ENCODE data around the gene MTHFSD.

The MTHFSD gene

DNA sequence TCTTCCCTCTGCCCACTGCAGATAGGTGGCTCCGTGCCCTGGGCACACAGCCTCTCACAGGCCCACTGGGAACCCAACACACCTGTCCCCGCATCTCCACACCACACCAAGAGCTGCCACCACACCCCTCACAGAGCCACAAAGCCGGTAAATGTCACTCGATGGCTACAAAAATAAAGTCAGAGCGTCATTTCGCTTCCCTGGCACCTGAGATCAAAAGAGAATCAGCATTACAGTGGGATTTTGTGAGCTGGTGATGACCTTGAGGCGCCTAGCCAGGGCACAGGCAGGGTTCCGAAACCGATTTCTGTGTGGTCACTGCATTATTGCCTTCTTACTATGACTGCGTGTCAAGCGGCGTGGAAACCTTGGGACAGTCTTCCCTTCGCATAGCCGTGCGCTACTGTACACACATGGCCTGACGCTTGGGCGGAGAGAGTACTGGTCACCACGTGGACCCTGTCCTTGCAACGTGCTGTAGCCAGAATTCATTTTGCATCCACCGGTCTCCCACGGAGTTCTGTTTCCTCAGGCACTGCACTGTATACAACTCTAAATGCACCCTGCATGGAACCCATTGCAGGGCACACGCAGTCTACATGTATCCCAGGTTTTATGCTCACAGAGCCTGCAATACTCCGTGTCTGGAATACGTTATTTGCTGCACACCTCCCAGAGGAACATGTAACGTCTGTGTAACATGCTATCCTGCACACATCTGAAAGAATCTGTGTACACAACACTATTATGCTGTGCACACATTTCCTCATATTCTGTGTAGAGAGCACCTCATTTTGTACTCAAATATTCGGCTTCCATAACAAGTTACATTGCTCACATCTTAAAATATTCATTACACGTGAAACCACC lies 50.5 kb downstream of the MTHFSD start:
- H3K79me1 ChIP-seq (ENCODE audit: low read length), result no peaks in the 10 kb centered on the region
- H3K9me3 ChIP-seq (ENCODE audit: insufficient read depth, low read depth, low read length), result peaks cover 16% of the 10 kb centered on the region
- H3K18ac ChIP-seq (ENCODE audit: low read length), result no peak overlapping the region
- H3K4ac ChIP-seq (ENCODE audit: low read depth, low read length), result no peak overlapping the region
- H3K79me2 ChIP-seq (ENCODE audit: control insufficient read depth, insufficient read depth, low read length, poor library complexity), result no peaks in the 10 kb centered on the region
- peaks cover 0 to 10% of the 10 kb centered on the region in 2 experiments for H3K4me1 ChIP-seq (ENCODE audit: control insufficient read depth in 1 of 2, insufficient read depth in 2 of 2, low read length in 2 of 2)
- H2BK5ac ChIP-seq (ENCODE audit: low read depth, low read length, poor library complexity), result no peak overlapping the region
- peaks cover 97% of the 10 kb centered on the region for H3K27me3 ChIP-seq (ENCODE audit: insufficient read depth, low read length)
- no peaks in the 10 kb centered on the region for H3K36me3 ChIP-seq (ENCODE audit: control insufficient read depth in 1 of 2, insufficient read depth in 2 of 2, low read length in 2 of 2)
- no peak overlapping the region for H3K14ac ChIP-seq (ENCODE audit: low read length)
- no peak overlapping the region for H3K4me3 ChIP-seq (ENCODE audit: low read depth, low read length)
- peak overlapping the region; percentile 69 for H3K23ac ChIP-seq (ENCODE audit: low read length)
- H2BK12ac ChIP-seq (ENCODE audit: low read length), result no peak overlapping the region
- no peak overlapping the region for H3K4me2 ChIP-seq (ENCODE audit: low read length)
- H2AK5ac ChIP-seq (ENCODE audit: low read length), result no peak overlapping the region
- no CpG with 5 or more reads among the region's 27 CpGs for WGBS (ENCODE audit: extremely low coverage, insufficient coverage, insufficient read length)
- H2AFZ ChIP-seq (ENCODE audit: insufficient read depth, low read length, poor library complexity), result no peak overlapping the region
- H3K9ac ChIP-seq (ENCODE audit: low read length), result no peak overlapping the region
- H4K91ac ChIP-seq (ENCODE audit: low read depth, low read length), result no peak overlapping the region
- no peak for DNase-seq
- no peak overlapping the region for H4K8ac ChIP-seq (ENCODE audit: low read depth, low read length)
- H2BK120ac ChIP-seq (ENCODE audit: insufficient read depth, low read length, poor library complexity), result no peak overlapping the region
- H4K12ac ChIP-seq (ENCODE audit: low read depth, low read length), result no peak overlapping the region
- no peak overlapping the region for H3K27ac ChIP-seq (ENCODE audit: low read depth, low read length)

GRCh38 chr16:86503830-86504229 lies 51.2 kb downstream of the MTHFSD start:
- Histone ChIP-seq H4K8ac (ENCODE audit: low read depth, low read length) (no peak overlapping the region), H4K12ac (ENCODE audit: low read depth, low read length) (no peak overlapping the region), H3K23ac (ENCODE audit: low read length) (no peak overlapping the region), H2BK5ac (ENCODE audit: low read depth, low read length, poor library complexity) (no peak overlapping the region), H2BK120ac (ENCODE audit: insufficient read depth, low read length, poor library complexity) (no peak overlapping the region), H3K4ac (ENCODE audit: low read depth, low read length) (no peak overlapping the region), H3K36me3 (ENCODE audit: control insufficient read depth in 1 of 2, insufficient read depth in 2 of 2, low read length in 2 of 2) (no peaks in the 10 kb centered on the region), H3K79me2 (ENCODE audit: control insufficient read depth, insufficient read depth, low read length, poor library complexity) (no peaks in the 10 kb centered on the region), H3K27ac (ENCODE audit: low read depth, low read length) (no peak overlapping the region), H3K79me1 (ENCODE audit: low read length) (no peaks in the 10 kb centered on the region), H3K4me2 (ENCODE audit: low read length) (no peak overlapping the region), H2AK5ac (ENCODE audit: low read length) (no peak overlapping the region), H3K9ac (ENCODE audit: low read length) (no peak overlapping the region), H3K4me1 (ENCODE audit: control insufficient read depth in 1 of 2, insufficient read depth in 2 of 2, low read length in 2 of 2) (peaks cover 0 to 4% of the 10 kb centered on the region in 2 experiments), H3K18ac (ENCODE audit: low read length) (no peak overlapping the region), H2AFZ (ENCODE audit: insufficient read depth, low read length, poor library complexity) (no peak overlapping the region), H3K9me3 (ENCODE audit: insufficient read depth, low read depth, low read length) (peaks cover 14% of the 10 kb centered on the region), H3K14ac (ENCODE audit: low read length) (no peak overlapping the region), H3K4me3 (ENCODE audit: low read depth, low read length) (no peak overlapping the region), H3K27me3 (ENCODE audit: insufficient read depth, low read length) (peaks cover 96% of the 10 kb centered on the region), H4K91ac (ENCODE audit: low read depth, low read length) (no peak overlapping the region), H2BK12ac (ENCODE audit: low read length) (no peak overlapping the region)
- WGBS (ENCODE audit: extremely low coverage, insufficient coverage, insufficient read length), result no CpG with 5 or more reads among the region's 6 CpGs
- DNase-seq, result no peak

- no peak for DNase-seq
- Histone ChIP-seq H3K79me2 (ENCODE audit: control insufficient read depth, insufficient read depth, low read length, poor library complexity) (no peaks in the 10 kb centered on the region), H4K8ac (ENCODE audit: low read depth, low read length) (no peak overlapping the region), H4K91ac (ENCODE audit: low read depth, low read length) (no peak overlapping the region), H3K79me1 (ENCODE audit: low read length) (no peaks in the 10 kb centered on the region), H2BK5ac (ENCODE audit: low read depth, low read length, poor library complexity) (no peak overlapping the region), H3K36me3 (ENCODE audit: control insufficient read depth in 1 of 2, insufficient read depth in 2 of 2, low read length in 2 of 2) (no peaks in the 10 kb centered on the region), H3K18ac (ENCODE audit: low read length) (no peak overlapping the region), H3K4ac (ENCODE audit: low read depth, low read length) (no peak overlapping the region), H4K12ac (ENCODE audit: low read depth, low read length) (no peak overlapping the region), H3K4me2 (ENCODE audit: low read length) (no peak overlapping the region), H3K9ac (ENCODE audit: low read length) (no peak overlapping the region), H3K4me3 (ENCODE audit: low read depth, low read length) (no peak overlapping the region), H3K23ac (ENCODE audit: low read length) (no peak overlapping the region), H3K27me3 (ENCODE audit: insufficient read depth, low read length) (peaks cover 96% of the 10 kb centered on the region), H3K14ac (ENCODE audit: low read length) (no peak overlapping the region), H3K27ac (ENCODE audit: low read depth, low read length) (no peak overlapping the region), H3K9me3 (ENCODE audit: insufficient read depth, low read depth, low read length) (peaks cover 18% of the 10 kb centered on the region), H2AFZ (ENCODE audit: insufficient read depth, low read length, poor library complexity) (no peak overlapping the region), H2BK120ac (ENCODE audit: insufficient read depth, low read length, poor library complexity) (no peak overlapping the region), H2AK5ac (ENCODE audit: low read length) (no peak overlapping the region), H2BK12ac (ENCODE audit: low read length) (no peak overlapping the region), H3K4me1 (ENCODE audit: control insufficient read depth in 1 of 2, insufficient read depth in 2 of 2, low read length in 2 of 2) (peaks cover 0 to 4% of the 10 kb centered on the region in 2 experiments)
- WGBS (ENCODE audit: extremely low coverage, insufficient coverage, insufficient read length), result no CpG with 5 or more reads among the region's 22 CpGs
Measured at GRCh38 chr16:86502856-86503748, 51.9 kb downstream of the MTHFSD start.

GRCh38 chr16:86501989-86502855 lies 52.8 kb downstream of the MTHFSD start:
- Histone ChIP-seq H2BK120ac (ENCODE audit: insufficient read depth, low read length, poor library complexity) (no peak overlapping the region), H3K9me3 (ENCODE audit: insufficient read depth, low read depth, low read length) (peaks cover 14% of the 10 kb centered on the region), H3K27ac (ENCODE audit: low read depth, low read length) (no peak overlapping the region), H3K27me3 (ENCODE audit: insufficient read depth, low read length) (peaks cover 94% of the 10 kb centered on the region), H3K36me3 (ENCODE audit: control insufficient read depth in 1 of 2, insufficient read depth in 2 of 2, low read length in 2 of 2) (no peaks in the 10 kb centered on the region), H2AK5ac (ENCODE audit: low read length) (no peak overlapping the region), H3K4me1 (ENCODE audit: control insufficient read depth in 1 of 2, insufficient read depth in 2 of 2, low read length in 2 of 2) (no peaks in the 10 kb centered on the region), H2BK5ac (ENCODE audit: low read depth, low read length, poor library complexity) (no peak overlapping the region), H3K4ac (ENCODE audit: low read depth, low read length) (no peak overlapping the region), H3K23ac (ENCODE audit: low read length) (no peak overlapping the region), H3K14ac (ENCODE audit: low read length) (no peak overlapping the region), H3K4me3 (ENCODE audit: low read depth, low read length) (no peak overlapping the region), H4K12ac (ENCODE audit: low read depth, low read length) (no peak overlapping the region), H4K91ac (ENCODE audit: low read depth, low read length) (no peak overlapping the region), H2AFZ (ENCODE audit: insufficient read depth, low read length, poor library complexity) (no peak overlapping the region), H4K8ac (ENCODE audit: low read depth, low read length) (no peak overlapping the region), H3K79me2 (ENCODE audit: control insufficient read depth, insufficient read depth, low read length, poor library complexity) (no peaks in the 10 kb centered on the region), H2BK12ac (ENCODE audit: low read length) (no peak overlapping the region), H3K79me1 (ENCODE audit: low read length) (no peaks in the 10 kb centered on the region), H3K4me2 (ENCODE audit: low read length) (no peak overlapping the region), H3K9ac (ENCODE audit: low read length) (no peak overlapping the region), H3K18ac (ENCODE audit: low read length) (no peak overlapping the region)
- WGBS (ENCODE audit: extremely low coverage, insufficient coverage, insufficient read length), result no CpG with 5 or more reads among the region's 19 CpGs
- DNase-seq, result no peak

Measured in trophoblast cell (in vitro differentiated cells and primary cell).